NT2/D1 (cell line): ENCODE data around the gene EDRF1.

ENCODE experiments used
- YY1 ChIP-seq: IDR thresholded peaks from 2 replicates; pipeline ENCODE4 v1.6.1; 2011; ENCODE audit not compliant: insufficient read length, insufficient read depth
- ZNF274 ChIP-seq: IDR thresholded peaks from 2 replicates; pipeline ENCODE4 v1.6.1; 2011; ENCODE audit warnings: mild to moderate bottlenecking, low read depth, low read length

DNA sequence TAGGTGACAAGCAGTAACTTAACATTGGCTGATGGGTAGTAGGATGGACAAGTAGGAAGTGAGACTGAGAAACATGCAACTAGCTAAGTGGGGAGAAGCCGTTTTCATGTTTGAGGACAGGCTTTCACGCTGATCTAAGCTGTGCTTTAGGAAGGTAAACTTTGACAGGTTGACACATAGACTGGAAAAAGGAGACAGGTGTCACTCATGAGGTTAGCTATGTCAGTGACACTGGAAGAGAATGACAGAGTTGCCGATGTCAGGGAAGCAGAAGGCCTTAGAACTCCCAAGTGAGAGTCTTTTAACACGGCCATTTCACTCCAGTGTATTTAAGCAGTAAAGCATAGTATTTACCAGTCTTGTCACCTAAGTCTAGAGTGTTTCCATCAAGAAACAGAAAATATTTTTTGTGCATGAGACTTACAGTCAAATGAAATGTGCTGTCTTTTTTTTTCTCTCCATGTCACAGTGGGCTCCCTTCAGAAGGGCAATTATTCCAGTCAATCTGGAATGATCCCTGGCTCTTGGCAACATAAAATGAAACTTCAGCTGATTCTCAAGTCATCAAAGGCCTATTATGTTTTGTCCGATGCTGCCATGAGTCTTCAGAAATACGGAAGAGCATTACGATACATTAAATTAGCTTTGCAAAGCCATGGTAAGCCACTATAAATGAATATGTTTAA lies 20.6 kb downstream of the EDRF1 start:
- TF ChIP-seq ZNF274 (no peak), YY1 (no peak)
